GM18873 (cell line): Measurements from ENCODE around the gene CD302.
"Not testable (repeated sequence)": the region's sequence is repeated elsewhere in the genome, so short reads cannot be mapped to it uniquely, and the experiment has no call there.

Experiments
- ATAC-seq: cut with Tn5 transposase; IDR thresholded peaks from one replicate; pipeline ENCODE4 v1.9.1; 2021; ENCODE audit warnings: mild to moderate bottlenecking, moderate library complexity, moderate number of reproducible peaks; ENCODE audit not compliant: unreplicated experiment, low FRiP score

The CD302 gene

GRCh38 chr2:159795841-159796690, 1.9 kb downstream of the CD302 start:
- no peak for ATAC-seq

- ATAC-seq, result no peak
Observed at GRCh38 chr2:159793326-159793725, 4.7 kb downstream of the CD302 start.

DNA sequence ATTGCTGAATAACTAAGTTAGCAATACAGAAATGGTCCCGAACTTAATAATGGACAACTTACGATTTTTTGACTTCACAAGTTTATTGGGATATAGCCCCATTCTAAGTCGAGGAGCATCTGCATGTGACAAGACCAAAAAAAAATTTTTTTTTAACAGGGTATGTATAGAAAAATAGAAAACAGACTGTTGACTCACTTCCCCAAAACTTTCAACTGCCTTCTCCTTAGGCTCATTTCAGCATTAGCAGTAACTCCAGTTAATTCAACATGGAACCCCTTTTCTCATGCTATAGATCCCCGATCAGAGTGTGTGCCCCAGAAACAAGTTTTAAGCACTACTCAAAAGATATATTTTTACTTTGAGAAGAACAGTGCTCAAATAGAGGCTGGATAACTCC, 5.4 kb downstream of the CD302 start:
- ATAC-seq, result no peak

- ATAC-seq, result no peak
Observed at GRCh38 chr2:159792036-159792435, 6.0 kb downstream of the CD302 start.

DNA sequence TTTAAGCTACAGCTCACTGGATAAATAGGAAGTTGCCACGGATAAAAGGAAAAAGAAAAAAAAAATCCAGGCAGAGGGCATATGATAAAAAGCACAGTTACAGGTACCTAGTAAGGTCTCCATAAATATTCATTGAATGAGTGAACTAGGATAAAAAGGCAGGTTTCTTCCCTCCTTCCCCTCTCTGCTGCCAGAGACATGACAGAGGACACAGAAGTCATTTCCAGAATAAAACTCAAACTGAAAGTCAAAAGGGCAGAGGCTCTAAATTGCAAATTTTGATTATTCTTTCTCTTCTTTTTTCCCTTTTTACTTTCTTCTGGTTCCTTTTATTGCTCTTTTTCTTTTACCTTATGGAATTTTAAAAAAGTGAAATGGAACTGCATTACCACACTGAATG, 7.7 kb downstream of the CD302 start:
- no peak for ATAC-seq

GRCh38 chr2:159788253-159788652, 9.8 kb downstream of the CD302 start:
- ATAC-seq, result no peak

- not testable (repeated sequence) for ATAC-seq
Observed at GRCh38 chr2:159787647-159788046, 10.4 kb downstream of the CD302 start.

GRCh38 chr2:159786938-159787337, 11.1 kb downstream of the CD302 start:
- no peak for ATAC-seq

DNA sequence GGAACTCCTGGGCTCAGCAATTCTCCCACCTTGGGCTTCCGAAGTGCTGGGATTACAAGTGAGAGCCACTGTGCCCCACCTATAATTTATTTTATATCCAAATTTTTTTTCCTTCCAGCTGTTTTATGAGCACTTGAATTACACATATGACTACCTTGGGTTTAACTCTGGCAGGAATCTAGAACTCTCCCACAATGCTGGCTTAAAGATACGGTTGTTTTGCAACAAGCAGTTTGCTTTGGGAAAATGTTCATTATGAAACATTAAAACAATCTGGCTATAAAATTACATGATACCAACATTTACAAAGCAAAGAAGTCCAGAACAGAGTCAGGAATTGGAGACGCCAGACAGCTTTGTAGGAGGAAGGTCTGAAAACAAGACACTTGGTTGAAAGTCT, 12.8 kb downstream of the CD302 start:
- ATAC-seq, result no peak

DNA sequence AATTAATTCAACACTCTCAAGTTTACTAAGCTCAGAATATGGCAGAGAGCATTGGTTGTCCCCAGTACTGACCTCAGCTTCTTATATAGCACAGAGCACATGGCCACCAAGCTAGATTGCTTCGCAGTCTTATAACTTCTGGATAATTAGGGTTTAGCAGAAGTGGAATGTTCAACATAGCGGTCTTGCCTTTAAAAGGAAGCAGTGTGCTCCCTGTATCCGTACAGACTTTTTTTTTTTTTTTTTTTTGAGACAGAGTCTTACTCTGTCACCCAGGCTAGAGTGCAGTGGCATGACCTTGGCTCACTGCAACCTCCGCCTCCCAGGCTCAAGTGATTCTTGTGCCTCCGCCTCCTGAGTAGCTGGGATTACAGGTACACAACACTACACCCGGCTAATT, 13.3 kb downstream of the CD302 start:
- not testable (repeated sequence) for ATAC-seq

DNA sequence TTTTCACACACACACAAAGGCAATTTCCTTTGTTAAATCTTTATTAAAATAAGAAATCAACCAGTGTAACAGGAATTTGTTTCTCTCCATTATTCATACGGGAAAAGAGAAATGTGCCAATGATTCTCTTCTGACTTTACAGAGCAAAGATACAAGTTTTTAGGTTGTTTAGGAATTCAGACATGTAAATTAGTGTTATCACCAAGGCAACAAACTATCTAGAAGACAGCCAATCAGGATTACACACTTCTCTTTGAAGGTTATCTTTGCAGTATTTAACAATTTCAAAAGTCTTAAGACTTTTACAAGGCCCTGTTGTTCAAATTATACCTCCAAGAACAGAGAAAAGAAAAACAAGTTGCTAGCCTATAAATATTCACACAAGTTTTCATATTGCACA, 14.5 kb downstream of the CD302 start:
- ATAC-seq, result no peak

DNA sequence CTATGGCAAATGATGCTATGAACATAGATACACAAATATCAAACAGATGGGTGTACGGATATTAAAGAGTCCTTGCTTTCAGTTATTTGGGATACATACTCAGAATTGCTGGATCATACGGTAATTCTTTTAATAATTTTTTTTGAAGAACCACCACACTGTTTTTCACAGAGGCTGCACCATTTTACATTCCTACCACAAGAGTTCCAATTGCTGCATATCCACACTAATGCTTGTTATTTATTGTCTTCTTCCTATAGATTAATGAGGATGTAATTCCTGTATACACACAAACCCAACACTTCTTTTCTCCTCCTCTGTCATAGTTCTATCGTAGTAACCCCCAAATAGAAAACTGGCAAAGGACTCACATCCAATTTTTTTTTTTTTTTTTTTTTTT, 21.7 kb downstream of the CD302 start:
- no peak for ATAC-seq

GRCh38 chr2:159775021-159775420, 23.0 kb downstream of the CD302 start:
- no peak for ATAC-seq

- ATAC-seq, result no peak
Observed at GRCh38 chr2:159774370-159774990, 23.5 kb downstream of the CD302 start.

DNA sequence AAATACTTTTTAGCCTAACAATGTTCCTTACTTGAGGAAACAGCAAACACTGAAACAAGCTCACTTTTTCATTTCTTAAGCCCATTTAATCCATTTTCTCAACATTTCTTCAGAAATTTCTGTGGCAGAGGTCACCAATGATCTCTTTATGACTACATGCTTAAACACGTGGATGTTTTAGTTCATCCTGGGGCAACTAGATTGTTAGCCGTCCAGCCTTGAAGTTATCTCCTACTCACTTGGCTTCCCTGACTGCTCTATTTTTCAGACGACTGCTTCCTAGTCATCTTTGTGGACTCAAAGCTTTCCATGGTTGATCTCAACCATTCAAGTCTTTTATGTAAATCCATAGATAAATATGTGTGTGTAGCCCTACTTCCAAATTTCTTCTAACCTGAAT, 24.1 kb downstream of the CD302 start:
- ATAC-seq, result no peak

GRCh38 chr2:159773426-159773825, 24.6 kb downstream of the CD302 start:
- ATAC-seq, result no peak

DNA sequence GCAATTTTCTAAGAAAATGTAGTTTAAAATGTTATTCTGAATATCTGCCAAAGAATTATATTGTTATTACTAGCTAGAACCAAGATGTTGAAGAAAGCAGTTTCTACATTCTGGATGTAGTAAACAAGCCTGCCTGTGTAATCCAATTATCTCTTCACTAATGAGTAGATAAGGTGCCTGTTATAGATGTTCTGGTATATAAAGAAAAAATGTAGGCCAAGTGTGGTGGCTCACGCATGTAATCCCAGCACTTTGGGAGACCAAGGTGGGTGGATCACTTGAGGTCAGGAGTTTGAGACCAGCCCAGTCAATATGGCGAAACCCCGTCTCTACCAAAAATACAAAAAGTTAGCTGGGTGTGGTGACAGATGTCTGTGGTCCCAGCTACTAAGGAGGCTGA, 28.9 kb downstream of the CD302 start:
- ATAC-seq, result no peak

DNA sequence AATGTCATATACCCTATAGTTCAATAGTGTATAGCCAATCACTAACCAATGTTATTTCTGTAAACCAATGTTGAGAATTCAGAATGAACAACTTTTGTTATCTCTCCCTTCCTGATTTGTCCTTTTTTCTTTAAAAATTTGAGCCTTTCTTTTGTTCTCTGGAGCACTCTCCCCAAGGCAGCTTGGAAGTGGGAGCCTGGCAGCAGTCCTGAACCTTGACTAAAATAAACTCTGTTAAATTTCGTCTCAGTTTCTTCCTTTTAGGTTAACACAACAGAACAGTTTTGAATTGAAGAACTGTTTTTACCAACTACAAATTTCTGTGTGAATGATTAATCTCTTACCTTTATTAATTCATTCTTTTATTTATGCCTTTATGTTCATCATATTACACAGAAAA, 35.9 kb downstream of the CD302 start:
- no peak for ATAC-seq

DNA sequence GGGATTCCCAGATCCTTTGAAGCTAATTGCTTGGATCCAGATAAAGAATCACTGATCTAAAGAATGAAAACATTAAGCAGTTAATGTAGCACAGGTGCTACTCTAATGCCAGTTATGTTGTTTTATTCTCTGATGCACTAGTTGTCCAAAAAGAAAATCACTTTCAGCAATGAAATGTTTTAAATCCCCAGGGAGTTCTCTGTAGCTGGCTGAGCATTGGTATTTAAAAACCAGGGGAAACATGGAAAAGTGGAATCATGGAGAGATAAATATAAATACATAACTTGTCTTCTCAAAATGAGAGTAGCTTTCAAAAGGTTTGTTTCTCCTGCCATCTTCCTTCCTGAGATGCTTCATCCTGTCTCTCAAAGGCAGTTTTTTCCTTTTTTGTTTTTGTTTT, 37.7 kb downstream of the CD302 start:
- ATAC-seq, result no peak

DNA sequence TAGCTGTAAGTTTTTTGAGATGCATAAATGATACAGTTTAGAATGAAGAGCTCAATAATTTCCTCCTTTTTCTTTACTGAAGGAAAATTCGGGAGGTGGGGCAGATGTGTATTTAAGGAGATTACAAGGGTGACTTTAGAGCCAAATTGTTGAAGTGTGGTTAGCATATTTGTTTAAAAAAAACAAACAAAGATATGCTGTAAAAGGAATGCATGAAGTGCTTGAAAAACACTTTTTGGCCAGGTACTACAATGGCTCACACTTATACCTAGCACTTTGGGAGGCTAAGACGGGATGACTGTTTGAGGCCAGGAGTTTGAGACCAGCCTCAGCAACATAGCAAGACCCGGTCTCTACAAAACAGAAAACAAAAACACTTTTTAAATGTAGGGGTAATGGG, 38.4 kb downstream of the CD302 start:
- no peak for ATAC-seq

DNA sequence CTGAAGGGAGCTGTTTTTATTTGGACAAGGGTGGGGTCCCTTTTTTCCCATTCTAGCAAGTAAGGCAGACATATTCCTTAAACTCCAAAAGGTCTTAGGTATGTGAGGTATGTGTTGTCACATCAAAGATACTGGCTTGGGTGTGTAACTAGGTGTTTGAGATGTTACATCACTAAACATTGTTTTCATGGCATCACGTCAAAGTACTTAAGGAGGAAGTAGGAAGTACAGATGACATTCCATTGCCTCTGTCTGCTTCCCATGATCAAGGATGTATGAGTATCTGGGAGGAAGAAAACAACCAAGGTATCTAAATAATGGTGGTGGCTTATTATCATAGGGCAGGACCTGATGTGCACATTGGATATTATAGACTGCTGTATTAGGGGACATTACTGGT, 39.3 kb downstream of the CD302 start:
- no peak for ATAC-seq

- ATAC-seq, result no peak
Observed at GRCh38 chr2:159758239-159758638, 39.8 kb downstream of the CD302 start.
